Measurements from ENCODE around the gene GLB1L3. TPM values are rescaled to one million over a fixed set of nuclear protein-coding genes. Genes with fewer than 3 reads are reported as not detected.
"Not testable (repeated sequence)": the region's sequence is repeated elsewhere in the genome, so short reads cannot be mapped to it uniquely, and the experiment has no call there.

The GLB1L3 gene
- total and polyA plus RNA-seq, 10 donors, result 0.13 to 0.25 (median 0.21) TPM; not detected in 4

- intact Hi-C loops (cut with DNase I; ENCODE audit: low total_unique reads), result no loop called here
- WGBS, 5 donors, result 82 to 89% (median 87%) methylated on average over 16 of the region's 16 CpGs
- Histone ChIP-seq H3K27me3 (replicated peaks in 1 of 7) (peaks cover 0 to 46% (median 11%) of the 10 kb centered on the region in 7 donors), H3K4me3 (no peak overlapping the region), H3K4me1 (no peaks in the 10 kb centered on the region), H3K9me3 (peaks cover 0 to 1% (median under 1%) of the 10 kb centered on the region in 8 donors), H3K27ac (no peak overlapping the region), H3K36me3 (no peaks in the 10 kb centered on the region)
- TF ChIP-seq POLR2A (IDR thresholded peaks at IDR 0.05), result no peak
- no peak for TF ChIP-seq POLR2AphosphoS5 (IDR thresholded peaks at IDR 0.05)
- no peak for TF ChIP-seq CTCF (IDR thresholded peaks at IDR 0.05 in 8 of 11, conservative IDR thresholded peaks at IDR 0.05 in 3 of 11)
- no peak for DNase-seq
Observed at GRCh38 chr11:134283461-134284230, 7.5 kb downstream of the GLB1L3 start.

- intact Hi-C loops (cut with DNase I; ENCODE audit: low total_unique reads); H3K4me1 ChIP-seq; DNase-seq; H3K9me3 ChIP-seq; H3K27ac ChIP-seq; H3K36me3 ChIP-seq; H3K4me3 ChIP-seq: not testable (repeated sequence)
- H3K27me3 ChIP-seq (replicated peaks in 1 of 7), result peaks cover 0 to 39% (median 7%) of the 10 kb centered on the region in 7 donors
- WGBS, 5 donors, result 87 to 93% (median 91%) methylated on average over 5 of the region's 5 CpGs
Observed at GRCh38 chr11:134284349-134284748, 8.2 kb downstream of the GLB1L3 start.

GRCh38 chr11:134287561-134287960 lies 11.4 kb downstream of the GLB1L3 start:
- DNase-seq, result no peak
- Histone ChIP-seq H3K9me3 (no peaks in the 10 kb centered on the region), H3K27ac (no peak overlapping the region), H3K4me3 (no peak overlapping the region), H3K27me3 (replicated peaks in 1 of 7) (peaks cover 0 to 22% (median 0%) of the 10 kb centered on the region in 7 donors), H3K36me3 (no peaks in the 10 kb centered on the region), H3K4me1 (no peaks in the 10 kb centered on the region)
- TF ChIP-seq POLR2AphosphoS5 (IDR thresholded peaks at IDR 0.05), result no peak
- no peak for TF ChIP-seq POLR2A (IDR thresholded peaks at IDR 0.05)
- no peak for TF ChIP-seq CTCF (IDR thresholded peaks at IDR 0.05 in 8 of 11, conservative IDR thresholded peaks at IDR 0.05 in 3 of 11)
- WGBS, 5 donors, result 89 to 94% (median 90%) methylated on average over 12 of the region's 12 CpGs
- intact Hi-C loops (cut with DNase I; ENCODE audit: low total_unique reads), result no loop called here

GRCh38 chr11:134288486-134288885 lies 12.3 kb downstream of the GLB1L3 start:
- intact Hi-C loops (cut with DNase I; ENCODE audit: low total_unique reads), result no loop called here
- Histone ChIP-seq H3K9me3 (no peaks in the 10 kb centered on the region), H3K4me1 (no peaks in the 10 kb centered on the region), H3K27ac (no peak overlapping the region), H3K4me3 (no peak overlapping the region), H3K36me3 (no peaks in the 10 kb centered on the region), H3K27me3 (replicated peaks in 1 of 7) (peaks cover 0 to 13% (median 0%) of the 10 kb centered on the region in 7 donors)
- TF ChIP-seq POLR2A (IDR thresholded peaks at IDR 0.05) (no peak), CTCF (IDR thresholded peaks at IDR 0.05 in 8 of 11, conservative IDR thresholded peaks at IDR 0.05 in 3 of 11) (no peak), POLR2AphosphoS5 (IDR thresholded peaks at IDR 0.05) (no peak)
- DNase-seq, result no peak
- WGBS, 5 donors, result 89 to 95% (median 94%) methylated on average over 11 to 13 of the region's 13 CpGs

Measured in spleen (tissue), 11 donors.